HG03064 (cell line): ENCODE results near the gene ATG12.
"Not testable (repeated sequence)": the region's sequence is repeated elsewhere in the genome, so short reads cannot be mapped to it uniquely, and the experiment has no call there.

Source experiments
- ATAC-seq: cut with Tn5 transposase; IDR thresholded peaks from one replicate; pipeline ENCODE4 v1.9.1; 2021; ENCODE audit warnings: low read depth; ENCODE audit not compliant: unreplicated experiment

ATG12 gene

DNA sequence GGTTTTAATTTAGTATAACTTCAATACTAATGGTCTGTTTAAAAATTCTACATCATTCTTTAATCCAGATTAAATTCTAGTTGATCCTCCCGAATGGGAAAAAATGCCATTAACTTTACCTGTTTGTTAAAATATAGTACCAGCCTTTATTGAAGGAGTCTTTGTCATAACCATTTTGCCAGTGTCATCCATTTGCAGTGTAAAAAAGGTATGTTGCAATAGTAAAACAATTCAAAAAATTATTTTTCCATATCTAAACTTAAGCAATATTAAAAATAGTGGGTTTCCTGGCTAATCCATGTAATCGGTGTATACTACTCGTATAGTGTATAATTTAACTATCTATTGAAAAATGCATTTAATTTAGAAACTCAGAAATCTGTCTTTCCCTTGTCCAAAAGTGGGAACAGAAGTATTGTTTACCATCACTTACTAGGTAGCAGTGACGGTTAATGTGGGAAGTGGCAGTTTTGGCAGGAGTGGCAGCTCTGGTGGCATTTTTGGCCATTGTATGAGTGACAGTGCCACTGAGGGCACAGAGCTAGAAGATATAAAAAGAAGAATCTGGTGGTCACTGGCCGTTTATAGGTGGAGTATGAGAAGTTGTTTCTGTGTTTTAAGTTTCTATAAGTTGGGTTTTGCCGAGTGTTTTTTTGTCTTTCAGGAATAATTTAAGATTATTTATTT, 2.2 kb upstream of the ATG12 start:
- no peak for ATAC-seq

DNA sequence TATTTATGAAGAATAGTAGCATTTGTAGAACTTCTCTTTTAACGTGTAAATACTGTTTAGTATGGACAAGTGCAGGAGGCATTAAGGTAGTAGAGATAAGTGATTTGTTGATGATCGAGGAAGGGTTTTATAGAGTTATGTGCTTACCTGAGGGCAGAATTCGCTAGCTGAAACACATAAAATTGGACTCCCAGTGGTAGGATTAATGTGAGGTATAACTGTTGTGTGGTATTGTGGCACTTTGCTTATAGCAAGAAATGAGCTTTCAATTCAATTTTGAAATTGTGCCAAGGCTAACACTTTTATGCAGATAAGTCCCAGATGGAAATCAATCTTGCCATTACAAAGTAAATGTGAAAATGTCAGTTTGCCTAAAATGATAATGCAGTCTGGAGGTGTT, 1.6 kb upstream of the ATG12 start:
- no peak for ATAC-seq

DNA sequence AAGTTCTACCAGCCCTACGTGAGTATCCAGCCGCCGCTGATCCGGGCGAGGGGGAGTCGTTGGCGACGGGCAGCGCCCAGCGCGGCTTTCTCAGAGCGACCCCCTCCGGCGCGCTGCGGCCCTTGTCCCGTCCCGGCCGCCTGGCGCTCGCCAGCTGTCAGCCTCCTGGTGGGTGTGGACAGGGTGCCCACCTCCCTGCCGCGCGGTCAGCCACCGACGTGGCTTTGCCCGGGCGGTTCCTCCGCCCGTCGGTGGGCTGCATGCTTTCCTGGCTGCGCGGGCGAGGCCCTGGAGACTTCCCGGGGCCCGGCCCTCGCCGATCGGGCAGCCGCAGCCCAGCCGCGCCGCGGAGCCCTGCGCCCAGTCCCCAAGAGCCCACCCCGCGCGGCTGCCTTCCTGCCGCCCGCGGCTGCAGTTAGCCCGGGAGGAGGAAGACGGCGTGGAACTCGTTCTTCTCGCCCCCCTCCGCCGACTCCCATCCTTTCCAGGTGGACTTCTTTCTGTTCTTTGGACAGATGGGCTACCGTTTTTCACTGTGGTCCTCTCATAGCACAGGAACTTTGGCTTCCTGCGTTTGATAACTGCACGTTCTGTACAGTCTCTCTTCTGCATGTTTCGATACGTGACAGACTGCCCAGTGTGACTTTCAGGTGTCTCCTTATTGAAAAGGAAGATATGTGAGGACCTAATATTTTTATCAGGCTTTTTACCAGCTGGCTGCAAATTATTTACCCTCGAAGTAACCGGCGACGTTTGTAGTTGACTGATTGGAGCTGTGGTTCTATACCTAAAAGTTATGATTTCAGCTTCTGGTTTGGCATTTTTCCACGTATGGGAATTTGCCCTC, 947 bp upstream of the ATG12 start:
- peak; percentile 39 for ATAC-seq

DNA sequence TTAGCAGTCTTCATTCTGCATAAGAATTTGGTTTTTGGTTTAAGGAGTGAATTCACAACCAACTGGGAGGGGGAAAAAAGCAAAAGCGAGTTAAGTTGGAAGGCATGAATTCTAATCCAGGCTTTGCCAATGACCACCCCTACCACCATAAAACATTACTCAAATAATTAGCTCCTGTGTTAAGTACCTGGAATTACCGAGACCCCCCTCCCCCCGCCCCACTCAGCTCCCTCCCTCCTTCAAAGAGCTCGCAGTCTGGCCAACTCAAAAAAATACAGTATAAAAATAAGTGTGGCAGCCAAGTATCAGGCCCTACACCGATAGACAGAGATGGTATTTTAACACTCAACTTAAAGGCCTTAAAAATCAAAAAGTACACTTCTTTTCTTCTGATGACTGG, 492 bp downstream of the ATG12 start:
- ATAC-seq: no peak

DNA sequence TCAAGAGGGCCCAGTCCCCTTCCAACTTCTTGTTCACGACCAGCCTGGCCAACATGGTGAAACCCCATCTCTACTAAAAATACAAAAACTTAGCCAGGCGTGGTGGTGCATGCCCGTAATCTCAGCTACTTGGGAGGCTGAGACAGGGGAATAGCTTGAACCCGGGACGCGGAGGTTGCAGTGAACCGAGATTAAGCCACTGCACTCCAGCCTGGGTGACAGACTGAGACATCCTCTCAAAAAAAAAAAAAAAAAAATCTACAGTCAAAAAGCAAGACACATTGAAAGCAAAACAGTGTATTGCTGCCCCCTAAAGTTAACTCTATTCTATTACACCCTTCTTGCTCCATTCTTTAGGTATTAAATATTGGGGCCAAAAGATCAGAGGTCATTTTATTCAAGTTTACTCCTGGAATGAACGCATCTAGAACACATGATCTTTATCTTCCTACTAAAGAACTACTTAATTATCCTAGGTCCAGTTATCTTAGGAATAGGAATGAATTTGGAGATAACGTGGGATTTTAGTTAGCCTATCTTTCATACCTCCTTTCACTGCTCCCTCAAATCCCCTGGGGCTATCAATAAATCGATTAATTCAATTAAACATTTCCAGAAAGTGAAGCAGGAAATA, 2.4 kb downstream of the ATG12 start:
- no peak for ATAC-seq

DNA sequence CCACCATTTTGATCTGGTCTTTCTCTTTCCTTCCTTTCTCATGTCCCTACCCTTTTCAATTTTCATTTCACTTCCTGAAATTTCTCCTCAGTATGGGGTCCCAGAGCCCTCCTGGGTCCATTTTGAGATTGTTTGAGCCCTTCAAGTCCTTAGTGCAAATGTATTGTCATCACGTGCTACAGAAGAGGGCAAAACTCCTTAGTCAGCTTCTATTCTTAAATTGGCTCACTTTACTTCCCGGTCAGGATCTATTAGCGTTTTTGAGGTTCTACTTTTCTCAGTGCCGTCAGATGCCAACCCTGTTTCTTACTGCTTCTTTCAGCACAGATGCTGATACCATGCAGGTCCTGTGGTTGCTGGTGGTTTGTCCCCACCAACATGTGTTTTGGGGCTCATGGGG, 5.9 kb downstream of the ATG12 start:
- no peak for ATAC-seq

DNA sequence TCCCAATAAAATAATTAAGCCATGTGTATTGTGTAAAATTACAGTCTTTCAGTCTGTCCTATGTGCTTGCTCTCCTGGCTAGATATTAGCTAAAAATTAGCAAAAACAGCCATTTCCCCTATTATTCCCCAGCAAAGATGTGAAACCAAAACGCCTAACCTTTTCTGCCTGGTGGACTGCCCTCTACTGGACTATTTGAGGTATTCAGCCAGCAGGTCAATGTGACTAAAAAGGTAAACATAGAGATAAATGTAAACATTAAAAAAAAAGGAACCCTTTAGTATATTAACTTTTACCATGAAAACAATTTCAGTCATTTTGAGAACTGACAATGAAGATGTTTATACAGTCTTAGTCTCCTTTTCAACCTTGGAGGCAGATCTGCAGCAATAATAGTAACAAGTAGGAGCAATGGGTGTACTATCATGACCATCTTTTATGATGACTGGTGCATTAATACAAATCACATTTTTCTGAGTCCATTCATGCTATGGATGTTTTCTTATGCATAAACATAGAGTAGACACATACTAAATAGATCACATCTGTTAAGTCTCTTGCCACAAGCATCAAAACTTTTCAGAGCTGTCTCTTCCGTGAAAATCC, 10.1 kb downstream of the ATG12 start:
- ATAC-seq: peak; percentile 60

DNA sequence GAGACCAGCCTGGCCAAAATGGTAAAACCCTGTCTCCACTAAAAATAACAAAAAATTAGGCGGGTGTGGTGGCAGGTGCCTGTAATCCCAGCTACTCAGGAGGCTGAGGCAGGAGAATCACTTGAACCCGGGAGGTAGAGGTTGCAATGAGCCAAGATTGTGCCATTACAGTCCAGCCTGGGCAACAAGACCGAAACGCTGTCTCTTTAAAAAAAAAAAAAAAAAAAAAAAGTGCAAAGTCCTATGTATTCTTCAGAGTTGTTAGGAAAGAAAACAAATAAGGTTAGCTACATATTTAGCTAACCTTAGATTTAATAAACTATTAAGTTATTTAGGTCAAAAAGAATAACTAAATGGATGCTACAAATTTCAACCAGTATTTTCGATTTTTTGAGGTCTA, 11.5 kb downstream of the ATG12 start:
- no peak for ATAC-seq

DNA sequence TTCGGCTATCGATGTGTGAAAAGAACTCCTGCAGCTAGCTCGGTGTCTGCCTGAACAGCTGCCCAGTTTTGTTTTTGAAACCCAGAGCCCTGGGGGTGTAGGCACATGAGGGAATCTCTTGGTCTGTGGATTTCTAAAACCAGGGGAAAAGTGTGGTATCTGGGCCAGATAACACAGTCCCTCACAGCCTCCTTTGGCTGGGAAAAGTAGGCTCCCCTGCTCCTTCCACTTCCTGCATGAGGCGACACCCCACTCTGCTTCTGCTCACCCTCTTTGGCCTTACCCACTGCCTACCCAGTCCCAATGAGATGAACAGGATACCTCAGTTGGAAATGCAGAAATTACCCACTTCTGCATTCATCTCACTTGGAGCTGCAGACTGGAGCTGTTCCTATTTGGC, 15.4 kb downstream of the ATG12 start:
- ATAC-seq: no peak

DNA sequence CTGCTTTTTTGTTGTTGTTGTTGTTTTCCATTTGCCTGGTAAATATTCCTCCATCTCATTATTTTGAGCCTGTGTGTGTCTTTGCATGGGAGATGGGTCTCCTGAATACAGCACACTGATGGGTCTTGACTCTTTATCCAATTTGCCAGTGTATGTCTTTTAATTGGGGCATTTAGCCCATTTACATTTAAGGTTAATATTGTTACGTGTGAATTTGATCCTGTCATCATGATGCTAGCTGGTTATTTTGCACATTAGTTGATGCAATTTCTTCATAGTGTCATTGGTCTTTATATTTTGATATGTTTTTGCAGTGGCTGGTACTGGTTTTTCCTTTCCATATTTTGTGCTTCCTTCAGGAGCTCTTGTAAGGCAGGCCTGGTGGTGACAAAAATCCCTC, 16.4 kb downstream of the ATG12 start:
- not testable (repeated sequence) for ATAC-seq

DNA sequence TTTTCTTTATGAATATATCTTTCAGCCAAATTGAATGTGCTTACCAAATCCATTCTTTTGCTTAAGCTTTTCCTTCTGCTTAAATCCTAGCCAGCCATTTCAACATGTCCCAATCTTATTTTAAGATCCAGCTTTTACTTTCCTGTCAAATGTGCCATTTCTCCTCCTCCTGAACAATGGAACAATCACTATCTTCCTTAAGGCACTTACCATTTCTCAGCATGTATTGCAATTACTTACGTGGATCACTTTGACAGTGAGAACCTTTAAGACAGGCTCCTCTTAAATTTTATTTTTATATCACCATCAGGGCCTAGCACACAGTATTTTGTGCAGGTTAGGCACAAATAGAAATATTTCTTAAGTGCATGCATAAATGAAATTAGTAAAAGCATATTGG, 20.5 kb downstream of the ATG12 start:
- ATAC-seq: no peak

DNA sequence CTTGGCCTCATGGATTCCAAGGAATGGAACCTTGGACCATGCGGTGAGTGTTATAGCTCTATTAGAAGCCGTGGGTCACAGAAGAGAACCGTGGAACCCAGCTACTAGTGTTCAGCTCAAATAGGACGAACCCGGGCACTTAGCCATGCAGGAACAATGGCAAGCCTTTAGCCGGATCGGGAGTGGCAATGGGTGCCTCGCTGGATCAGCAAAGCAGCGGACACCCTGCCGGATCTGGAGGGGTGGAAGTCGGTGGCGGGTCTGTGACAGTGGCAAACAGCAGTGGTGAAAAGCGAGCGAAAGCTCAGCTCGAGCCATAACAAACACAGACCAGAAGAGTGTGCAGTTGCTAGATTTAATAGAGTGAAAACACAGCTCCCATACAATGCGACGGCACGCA, 22.5 kb downstream of the ATG12 start:
- ATAC-seq: no peak

DNA sequence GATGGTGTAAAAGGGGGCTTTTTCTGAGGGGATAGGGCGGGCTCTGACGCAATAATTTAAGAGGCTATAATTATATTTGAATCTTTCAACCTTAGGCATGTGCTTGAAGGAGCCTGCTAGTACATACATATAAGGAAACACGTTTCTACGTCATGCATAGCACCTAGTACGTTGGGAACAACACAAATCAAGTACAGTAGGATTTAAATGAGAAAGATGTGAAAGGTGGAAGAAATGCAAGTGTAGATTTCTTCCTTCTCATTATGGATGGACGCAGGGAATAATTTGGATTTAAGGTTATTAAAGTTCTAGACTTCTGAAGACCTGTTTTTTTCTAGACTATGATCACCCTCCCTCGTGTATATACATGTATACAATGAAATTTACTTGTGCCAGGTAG, 24.0 kb downstream of the ATG12 start:
- no peak for ATAC-seq

DNA sequence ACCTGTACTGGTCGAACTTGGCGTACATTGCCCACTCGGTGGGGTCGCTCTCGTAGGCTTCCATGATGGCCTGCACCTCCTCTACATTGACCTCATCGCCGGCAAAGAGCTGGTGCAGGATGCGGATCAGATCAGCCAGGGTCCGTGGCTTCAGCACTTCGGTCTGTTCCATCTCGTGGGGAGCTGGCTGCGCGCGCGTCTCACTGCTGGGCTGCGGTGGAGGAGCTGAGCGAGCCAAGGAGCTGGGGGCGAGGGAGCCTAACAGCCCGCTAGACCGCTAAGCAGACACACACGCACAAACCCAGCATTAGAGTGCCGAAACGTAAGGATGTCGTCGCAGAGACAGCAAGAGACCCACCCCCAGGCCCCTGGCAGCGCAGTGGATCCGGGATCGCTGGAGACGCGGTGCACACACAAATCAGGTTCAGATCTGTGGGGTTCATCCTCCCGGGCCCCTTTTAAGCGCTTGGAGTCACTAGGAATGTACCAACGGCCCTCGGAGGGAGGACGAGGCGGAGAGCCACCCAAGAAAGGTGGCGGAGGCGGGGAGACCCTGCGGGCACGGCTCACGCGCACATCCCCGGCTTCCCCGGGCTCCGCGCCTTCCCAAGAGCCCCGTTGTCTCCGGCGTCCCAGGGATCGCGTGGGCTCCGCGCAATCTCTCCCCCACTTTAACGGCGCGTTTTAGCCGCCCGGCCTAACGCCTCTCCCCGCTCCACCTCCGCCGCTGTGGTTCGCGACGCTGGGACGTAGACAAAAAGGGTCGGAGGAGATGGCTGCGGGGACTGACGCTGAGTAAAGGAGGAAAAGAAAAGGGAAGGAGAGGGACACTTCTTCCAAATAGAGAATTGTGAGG, 24.9 kb downstream of the ATG12 start, which contains the start of gene CDO1:
Gene CDO1, minus strand, starts transcription at position 434 of the 856 bp plus-strand sequence. Its CDS starts 262 bp downstream, at position 172.
- peak; percentile 69 for ATAC-seq

DNA sequence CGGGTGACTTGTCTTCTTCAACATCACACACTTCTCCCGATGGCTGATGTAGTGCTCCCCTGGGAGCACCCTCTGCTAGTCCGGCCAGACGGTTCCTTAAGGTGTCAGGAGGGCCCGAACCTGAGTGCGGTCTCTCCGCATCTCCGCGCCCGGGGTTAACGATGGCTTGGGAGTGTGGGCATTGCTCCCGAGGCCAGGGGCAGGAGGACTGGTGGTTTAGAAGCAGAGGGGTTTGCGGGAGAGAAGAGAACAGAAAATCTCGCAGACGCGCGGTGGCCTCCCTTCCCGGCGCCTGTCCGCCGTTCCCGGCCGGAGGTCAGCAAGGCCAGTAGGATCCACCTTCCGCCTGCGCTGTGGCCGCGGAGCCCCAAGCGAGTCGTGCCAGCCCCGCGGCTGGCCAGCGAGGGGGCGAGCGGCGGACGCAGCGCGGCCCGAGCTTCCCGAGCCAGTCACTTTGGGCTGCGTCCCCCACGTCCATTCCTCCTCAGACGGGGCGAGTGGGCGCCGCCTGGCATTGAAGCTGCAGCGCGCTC, 25.6 kb downstream of the ATG12 start:
- peak; percentile 32 for ATAC-seq

DNA sequence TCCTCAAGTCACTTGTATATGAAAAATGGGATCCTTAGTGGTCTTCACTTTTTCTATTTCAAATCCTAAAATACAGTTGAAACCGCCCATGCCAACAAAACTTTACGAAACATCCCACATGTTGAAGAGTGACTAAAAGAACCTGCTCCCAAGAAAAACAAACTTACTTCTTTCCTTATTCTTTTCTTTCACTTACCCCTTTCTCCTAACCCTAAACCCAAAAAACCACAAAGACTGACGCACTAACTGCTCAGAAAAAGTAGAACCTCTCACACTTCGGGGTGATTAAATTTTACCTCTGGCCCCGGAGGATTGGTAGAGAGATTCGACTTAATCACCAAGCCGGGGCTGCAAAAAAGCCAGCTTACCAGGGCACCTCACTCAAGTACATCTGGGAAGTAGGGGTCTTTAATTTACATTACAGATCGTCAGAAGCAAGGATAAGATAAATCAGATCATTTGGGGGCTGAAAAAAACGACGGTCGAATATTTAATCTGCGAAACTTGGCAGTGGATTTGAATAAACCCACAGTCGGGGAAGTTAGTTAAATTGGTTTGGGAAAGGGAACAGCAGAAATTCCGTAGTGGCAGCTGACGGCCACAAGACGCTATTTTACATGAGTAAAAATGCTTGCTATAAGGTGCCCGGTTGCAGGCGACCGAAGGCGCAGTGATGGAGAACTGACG, 26.2 kb downstream of the ATG12 start:
- no peak for ATAC-seq

DNA sequence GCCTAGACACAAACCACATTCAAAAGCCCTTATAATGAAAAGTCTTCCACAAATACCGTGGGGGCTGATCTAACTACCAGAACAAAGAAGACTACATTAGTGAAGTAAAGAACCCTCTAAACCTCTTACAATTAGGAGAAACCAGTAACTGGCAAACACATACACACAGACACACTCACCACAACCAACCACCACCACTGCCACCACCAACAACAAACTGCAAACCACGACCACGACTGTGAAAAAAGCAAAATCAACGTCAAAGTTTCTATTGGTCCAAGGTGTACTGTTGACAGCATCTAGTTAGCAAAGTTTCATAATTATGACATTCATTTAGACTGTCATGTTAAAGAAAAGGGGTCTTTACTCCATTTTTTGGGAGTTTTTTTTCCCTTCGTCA, 27.6 kb downstream of the ATG12 start:
- no peak for ATAC-seq

DNA sequence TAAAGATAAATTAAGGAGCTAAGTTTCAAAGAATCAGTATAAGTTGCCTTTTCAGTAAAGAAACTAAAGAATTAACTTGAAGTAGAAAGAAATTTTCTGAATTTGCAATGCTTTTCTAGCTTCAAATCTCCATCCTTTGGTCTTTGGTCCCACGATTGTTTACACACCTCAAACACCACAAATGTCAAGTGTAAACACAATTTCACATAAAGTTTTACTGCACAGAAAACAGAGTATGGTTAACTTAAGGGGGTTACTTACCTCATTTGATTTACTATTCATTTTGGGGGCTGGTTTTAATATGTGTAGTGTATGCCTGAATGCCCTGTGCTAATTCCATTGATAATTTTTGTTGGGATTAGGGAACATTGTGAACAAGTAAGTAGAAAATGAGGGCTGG, 29.0 kb downstream of the ATG12 start:
- no peak for ATAC-seq

DNA sequence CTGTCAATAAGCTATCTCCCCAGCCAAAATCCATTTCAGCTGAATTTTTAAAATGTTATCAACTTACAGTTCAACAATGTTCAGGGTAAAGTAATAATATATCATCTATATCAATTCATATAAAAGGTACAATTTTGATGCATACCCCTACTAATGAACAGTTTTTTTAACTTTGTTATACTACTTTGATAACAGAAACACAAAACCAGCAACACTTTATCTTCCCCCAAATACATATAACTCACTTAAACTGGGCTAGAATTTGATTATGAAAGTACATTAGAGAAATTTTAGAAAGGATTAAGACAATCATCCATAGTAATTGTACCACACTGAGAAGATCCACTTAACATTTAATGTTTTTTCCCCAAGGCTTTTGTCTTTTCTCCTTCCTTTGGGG, 30.0 kb downstream of the ATG12 start:
- no peak for ATAC-seq
